Spleen (tissue), 11 donors: ENCODE measurements around the gene CNPY2. TPM values are rescaled to one million over a fixed set of nuclear protein-coding genes. Genes with fewer than 3 reads are reported as not detected.

ENCODE experiments used
- DNase-seq: peaks from one replicate; pipeline ENCODE4 v3.0.0-alpha.2; 2020
- H3K27ac ChIP-seq, 8 donors: fragments of 200-600 bp; sonication (generic) in 7 of 8; 1 replicate in 4 of 8; 2 replicates in 4 of 8; pipeline versions ENCODE4 v1.5.0 to v1.8.0; 2016 to 2021; ENCODE audit warnings: inconsistent platforms in 4 of 8, mild to moderate bottlenecking in 4 of 8, moderate library complexity in 1 of 8
- H3K27me3 ChIP-seq, 7 donors: fragments of 200-600 bp; sonication (generic) in 6 of 7; replicated peaks in 1 of 7; 1 replicate in 4 of 7; 2 replicates in 3 of 7; pipeline versions ENCODE4 v1.5.0 to v1.8.0; 2016 to 2021; ENCODE audit warnings: inconsistent platforms in 3 of 7, mild to moderate bottlenecking in 1 of 7
- H3K36me3 ChIP-seq, 6 donors: fragments of 200-600 bp; sonication (generic) in 5 of 6; 1 replicate in 4 of 6; 2 replicates in 2 of 6; pipeline versions ENCODE4 v1.5.0 to v1.8.0; 2016 to 2021; ENCODE audit warnings: inconsistent platforms in 2 of 6
- H3K4me1 ChIP-seq, 6 donors: fragments of 200-600 bp; sonication (generic) in 5 of 6; 1 replicate in 3 of 6; 2 replicates in 3 of 6; pipeline versions ENCODE4 v1.5.0 to v1.8.0; 2016 to 2021; ENCODE audit warnings: inconsistent platforms in 3 of 6
- H3K4me3 ChIP-seq, 8 donors: fragments of 200-600 bp; sonication (generic) in 7 of 8; 1 replicate in 4 of 8; 2 replicates in 4 of 8; pipeline versions ENCODE4 v1.5.0 to v1.8.0; 2016 to 2021; ENCODE audit warnings: inconsistent platforms in 4 of 8, mild to moderate bottlenecking in 4 of 8, moderate library complexity in 2 of 8
- H3K9me3 ChIP-seq, 8 donors: fragments of 200-600 bp; sonication (generic) in 7 of 8; 1 replicate in 4 of 8; 2 replicates in 4 of 8; pipeline versions ENCODE4 v1.5.0 to v1.8.0; 2016 to 2021; ENCODE audit warnings: inconsistent platforms in 4 of 8
- CTCF ChIP-seq, 11 experiments: fragments of 200-600 bp in 7 of 11; fragments of 450-650 bp in 4 of 11; sonication (generic) in 4 of 11; IDR thresholded peaks in 8 of 11; conservative IDR thresholded peaks in 3 of 11; 1 replicate in 7 of 11; 2 replicates in 4 of 11; pipeline versions ENCODE4 v1.4.0 to v1.8.0; 2016 to 2021; ENCODE audit warnings: antibody characterized with exemption in 11 of 11, inconsistent platforms in 4 of 11, mild to moderate bottlenecking in 1 of 11
- POLR2A ChIP-seq, 3 donors: fragments of 450-650 bp; IDR thresholded peaks; one replicate each; pipeline ENCODE4 v1.5.1; 2017; ENCODE audit warnings: antibody characterized with exemption in 3 of 3, mild to moderate bottlenecking in 1 of 3
- POLR2AphosphoS5 ChIP-seq, 3 donors: sonication (generic); formaldehyde crosslinking; IDR thresholded peaks; one replicate each; pipeline ENCODE4 v1.5.1; 2017; ENCODE audit warnings: antibody characterized with exemption in 3 of 3
- WGBS, 5 donors: extraction: QIAGEN DNeasy Blood & Tissue Kit in 3 of 5; methylation state at CpG; one replicate each; pipeline versions ENCODE4 v1.1.5 to v1.1.7; 2013 to 2018; 5-methylcytosine and 5-hydroxymethylcytosine counted together
- intact Hi-C: fragments of 100-400 bp; cut with DNase I; formaldehyde crosslinking; loops from one replicate; pipeline ENCODE4 v1.15.0; 2023; ENCODE audit warnings: low total_unique reads
- polyA plus RNA-seq, 3 donors: library from polyadenylated mRNA; stranded (reverse); fragments of 200-250 nt; gene quantifications; one replicate each; pipeline ENCODE4 v1.2.1, GENCODE V29; 2013
- total RNA-seq, 7 donors: library from RNA; depleted of rRNA in 3 of 7; stranded (reverse); fragments of >200 nt in 3 of 7; fragmentation: NEBNext Ultra II Directional in 4 of 7; extraction: Animal tissue kit (Norgen Biotek cat#: 25700) in 4 of 7; gene quantifications; one replicate each; pipeline versions ENCODE4 v1.1.0 to v1.2.1, GENCODE V29; 2016 to 2021
- donor health status: healthy with polysubstance abuse.
- donor health status: DM: no; HTN: no; CAD: no; lungs with moderate emphysema.
- donor health status: DM: no; HTN: no; CAD: no.
- donor health status: Bipolar disorder and iron deficiency.
- donor health status: healthy.
- donor health status: DM: no; HTN: no; CAD: no.
- donor health status: DM: yes; HTN: yes; CAD: no.

CNPY2 gene
- total and polyA plus RNA-seq, 10 donors = 63.0 to 86.9 (median 73.6) TPM

- 74 to 100% (median 90%) methylated on average over 1 of the region's 1 CpG for WGBS, 5 donors
- peak in 1 of 3 donors; percentile 7 for TF ChIP-seq POLR2AphosphoS5 (IDR thresholded peaks at IDR 0.05)
- no peak for TF ChIP-seq POLR2A (IDR thresholded peaks at IDR 0.05)
- TF ChIP-seq CTCF (IDR thresholded peaks at IDR 0.05 in 8 of 11, conservative IDR thresholded peaks at IDR 0.05 in 3 of 11) = no peak
- Histone ChIP-seq H3K9me3 (no peaks in the 10 kb centered on the region), H3K4me1 (peaks cover 4 to 46% (median 31%) of the 10 kb centered on the region in 6 donors), H3K27me3 (no peaks in the 10 kb centered on the region), H3K36me3 (peaks cover 0 to 33% (median 20%) of the 10 kb centered on the region in 6 donors), H3K4me3 (peak overlapping the region in 3 of 8 donors; percentile 5 to 61 (median 12)), H3K27ac (peak overlapping the region; percentile 69 to 91 (median 80))
- intact Hi-C loops = loop anchor here (10.0 kb wide), 1 partner anchor 126 kb away; the partner anchor contains the start of gene SPRYD4
- no peak for DNase-seq
Measured at GRCh38 chr12:56339158-56339422, 23.3 kb upstream of the CNPY2 start.

- Histone ChIP-seq H3K27ac (peak within 1 kb of the TSS; percentile 69 to 91 (median 80)), H3K4me1 (peaks cover 4 to 46% (median 32%) of the 10 kb centered on the region in 6 donors), H3K27me3 (no peaks in the 10 kb centered on the region), H3K4me3 (peak within 1 kb of the TSS in 3 of 8 donors; percentile 5 to 61 (median 12)), H3K9me3 (no peaks in the 10 kb centered on the region), H3K36me3 (peaks cover 0 to 28% (median 15%) of the 10 kb centered on the region in 6 donors)
- DNase-seq = peak; percentile 79
- WGBS, 5 donors = 30 to 37% (median 33%) methylated on average over 9 of the region's 9 CpGs
- intact Hi-C loops = loop anchor here (10.0 kb wide), 1 partner anchor 126 kb away; the partner anchor contains the start of gene SPRYD4
- TF ChIP-seq CTCF (IDR thresholded peaks at IDR 0.05 in 8 of 11, conservative IDR thresholded peaks at IDR 0.05 in 3 of 11) (no peak), POLR2AphosphoS5 (IDR thresholded peaks at IDR 0.05) (peak; percentile 41 to 69 (median 60)), POLR2A (IDR thresholded peaks at IDR 0.05) (peak in 1 of 3 donors; percentile 35)
Measured at GRCh38 chr12:56338308-56339157, 22.7 kb upstream of the CNPY2 start, which contains the start of gene IL23A. Gene IL23A, plus strand, starts transcription at chr12:56338884. Its CDS starts 161 bp downstream, at chr12:56339045.

GRCh38 chr12:56337753-56338251 lies 22.0 kb upstream of the CNPY2 start:
- peaks cover 9 to 53% (median 38%) of the 10 kb centered on the region in 6 donors for H3K4me1 ChIP-seq
- DNase-seq = peak; percentile 32
- peak overlapping the region in 7 of 8 donors; percentile 75 to 91 (median 81) for H3K27ac ChIP-seq
- WGBS, 5 donors = 71 to 86% (median 82%) methylated on average over 8 of the region's 8 CpGs
- intact Hi-C loops = loop anchor here (10.0 kb wide), 1 partner anchor 127 kb away; the partner anchor contains the start of gene SPRYD4
- no peak for TF ChIP-seq POLR2A (IDR thresholded peaks at IDR 0.05)
- no peak for TF ChIP-seq CTCF (IDR thresholded peaks at IDR 0.05 in 8 of 11, conservative IDR thresholded peaks at IDR 0.05 in 3 of 11)
- TF ChIP-seq POLR2AphosphoS5 (IDR thresholded peaks at IDR 0.05) = no peak
- H3K4me3 ChIP-seq = no peak overlapping the region
- no peaks in the 10 kb centered on the region for H3K27me3 ChIP-seq
- H3K36me3 ChIP-seq = peaks cover 0 to 20% (median 7%) of the 10 kb centered on the region in 6 donors
- H3K9me3 ChIP-seq = no peaks in the 10 kb centered on the region
